Measurements from ENCODE around the gene SH2D3C.
"Not testable (repeated sequence)": the region's sequence is repeated elsewhere in the genome, so short reads cannot be mapped to it uniquely, and the experiment has no call there.

SH2D3C gene

DNA sequence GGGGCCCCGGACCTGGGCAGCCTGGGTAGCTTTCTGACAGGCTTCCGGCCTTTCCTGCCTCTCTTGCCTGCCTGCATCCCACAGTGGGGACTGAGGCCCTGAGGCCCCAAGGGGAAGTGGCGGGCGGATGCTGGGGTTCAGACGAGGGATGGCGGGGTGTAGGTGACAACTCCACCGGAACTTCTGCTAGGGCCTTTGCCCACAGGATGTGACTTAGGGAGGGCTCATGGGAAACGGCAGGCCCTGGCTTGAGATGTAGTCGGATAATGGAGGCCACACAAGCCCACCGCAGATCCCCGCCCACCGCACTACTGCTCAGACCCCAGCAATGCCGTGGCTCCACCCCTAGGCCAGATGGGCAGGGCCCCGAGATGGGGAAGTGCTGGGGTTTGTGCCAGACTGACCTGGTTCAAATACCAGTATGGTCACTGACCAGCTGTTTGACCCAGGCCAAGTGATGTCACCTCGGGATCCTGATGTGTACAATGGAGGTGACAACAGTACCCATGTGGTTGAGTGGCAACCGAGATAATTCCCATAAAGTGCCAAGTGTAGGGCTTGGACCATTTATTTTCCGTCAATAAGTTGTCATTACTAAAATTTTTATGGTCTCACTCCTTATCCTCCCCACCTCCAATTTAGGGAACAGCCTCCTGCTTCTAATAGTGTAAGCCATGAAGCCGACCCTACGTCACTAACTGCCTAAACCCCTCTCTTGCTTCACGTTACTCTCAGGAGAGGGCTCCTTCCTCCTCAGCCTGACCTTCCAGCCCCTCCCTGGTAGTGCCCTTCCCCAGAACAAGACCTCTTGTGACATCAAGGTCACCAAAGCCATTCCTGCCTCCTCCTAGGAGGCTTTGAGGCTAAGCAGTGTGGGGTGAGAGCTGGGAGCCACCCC lies 4.9 kb upstream of the SH2D3C start:
- DNase-seq: peak; percentile 92

DNA sequence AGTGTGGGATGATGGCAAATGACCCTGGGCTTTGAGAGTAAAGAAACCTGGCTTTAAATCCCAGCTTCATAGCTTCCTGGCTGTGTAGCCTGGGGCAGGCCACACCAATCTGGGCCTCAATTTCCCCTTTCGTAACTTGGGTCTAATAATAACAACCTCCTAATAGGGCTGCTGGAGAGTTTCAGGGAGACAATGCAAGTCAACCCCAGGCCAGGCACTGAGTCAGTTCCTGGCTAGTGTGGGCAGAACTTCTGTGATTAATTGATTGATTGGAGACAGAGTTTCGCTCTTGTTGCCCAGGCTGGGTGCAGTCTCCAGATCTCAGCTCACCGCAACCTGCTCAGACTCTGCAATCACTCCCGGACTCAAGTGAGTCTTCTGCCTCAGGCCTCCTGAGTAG lies 3.3 kb upstream of the SH2D3C start:
- peak; percentile 33 for DNase-seq

DNA sequence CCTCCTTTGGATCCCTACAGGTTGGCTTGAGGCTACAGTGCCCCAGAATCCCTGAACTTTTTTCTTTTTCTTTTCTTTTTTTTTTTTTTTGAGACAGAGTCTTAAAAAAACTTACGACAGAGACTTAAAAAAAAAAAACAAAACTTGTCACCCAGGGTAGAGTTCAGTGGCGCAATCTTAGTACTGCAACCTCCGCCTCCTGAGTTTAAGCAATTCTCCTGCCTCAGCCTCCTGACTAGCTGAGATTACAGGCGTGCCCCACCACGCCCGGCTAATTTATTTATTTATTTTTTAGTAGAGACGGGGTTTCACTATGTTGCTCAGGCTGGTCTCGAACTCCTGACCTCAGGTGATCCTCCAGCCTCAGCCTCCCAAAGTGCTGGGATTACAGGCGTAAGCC lies 2.4 kb upstream of the SH2D3C start:
- not testable (repeated sequence) for DNase-seq

DNA sequence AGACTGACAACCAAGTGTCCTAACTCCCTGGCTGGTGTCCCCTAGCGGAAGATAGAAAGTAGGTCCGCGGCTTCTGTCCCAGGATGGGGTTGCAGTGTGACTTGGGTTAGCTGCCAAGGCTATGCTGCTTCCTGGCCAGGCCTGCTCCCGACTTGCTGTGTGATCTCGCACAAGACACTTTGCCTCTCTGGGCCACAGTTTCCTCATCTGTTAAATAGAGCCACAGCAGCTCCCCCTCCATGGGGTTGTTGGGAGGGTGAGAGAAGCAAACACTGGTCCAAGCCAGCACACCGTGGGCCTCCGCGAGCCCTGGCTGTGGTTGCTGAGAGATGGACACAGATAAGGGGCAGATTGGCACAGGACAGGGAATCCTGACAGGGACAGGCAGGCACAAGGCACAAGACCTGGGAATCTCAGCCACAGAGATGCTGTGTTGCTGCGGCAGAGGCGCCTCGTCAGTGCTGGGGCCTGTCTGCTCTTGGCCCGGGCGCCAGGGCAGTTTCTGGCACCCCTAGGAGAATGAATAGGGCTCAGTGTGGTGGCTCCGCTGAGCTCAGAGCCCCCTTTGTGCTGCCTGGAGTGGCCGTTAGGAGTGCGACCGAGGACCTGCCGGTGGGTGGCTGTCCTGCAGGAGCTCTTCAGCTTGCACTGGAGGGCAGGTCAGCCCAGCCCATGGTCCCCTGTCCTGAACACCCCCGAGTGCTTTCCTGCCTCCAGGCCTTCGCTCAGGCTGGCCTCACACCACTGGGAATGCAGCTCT lies 1.8 kb upstream of the SH2D3C start:
- DNase-seq: no peak

DNA sequence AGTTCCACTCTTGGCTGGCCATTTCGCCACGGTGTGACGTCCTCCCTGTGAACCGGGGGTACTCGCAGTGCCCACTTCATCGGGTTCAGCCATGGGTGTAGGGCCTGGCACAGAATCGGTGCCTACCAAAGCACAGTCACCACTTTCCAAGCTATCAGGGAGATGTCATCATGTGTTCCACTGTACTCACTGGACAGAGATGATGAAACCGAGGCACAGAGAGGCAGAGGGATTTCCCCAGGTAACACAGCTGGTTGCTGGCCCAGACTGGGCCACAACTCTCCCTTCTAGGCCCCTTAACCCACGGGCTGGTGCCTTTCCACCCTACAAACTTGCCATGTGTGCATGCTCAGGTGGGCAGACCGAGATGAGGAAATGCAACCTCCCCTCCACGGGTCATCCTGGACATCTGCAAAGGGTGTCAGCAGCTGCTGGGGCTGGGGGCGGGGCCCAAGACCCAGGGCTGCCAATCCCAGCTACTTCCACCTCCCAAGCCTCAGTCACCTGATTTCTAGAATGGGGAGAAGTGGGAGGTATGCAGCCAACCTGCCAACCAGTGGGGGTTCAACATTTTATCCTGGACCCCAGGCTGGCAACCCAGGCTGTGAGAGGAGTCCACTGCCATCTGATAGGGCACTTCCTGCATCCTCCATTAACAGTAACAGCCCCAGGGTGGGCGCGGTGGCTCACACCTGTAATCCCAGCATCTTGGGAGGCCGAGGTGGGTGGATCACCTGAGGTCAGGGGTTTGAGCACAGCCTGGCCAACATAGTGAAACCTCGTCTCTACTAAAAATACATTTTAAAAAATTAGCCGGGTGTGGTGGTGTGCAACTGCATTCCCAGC lies 893 bp upstream of the SH2D3C start:
- DNase-seq: peak; percentile 83

DNA sequence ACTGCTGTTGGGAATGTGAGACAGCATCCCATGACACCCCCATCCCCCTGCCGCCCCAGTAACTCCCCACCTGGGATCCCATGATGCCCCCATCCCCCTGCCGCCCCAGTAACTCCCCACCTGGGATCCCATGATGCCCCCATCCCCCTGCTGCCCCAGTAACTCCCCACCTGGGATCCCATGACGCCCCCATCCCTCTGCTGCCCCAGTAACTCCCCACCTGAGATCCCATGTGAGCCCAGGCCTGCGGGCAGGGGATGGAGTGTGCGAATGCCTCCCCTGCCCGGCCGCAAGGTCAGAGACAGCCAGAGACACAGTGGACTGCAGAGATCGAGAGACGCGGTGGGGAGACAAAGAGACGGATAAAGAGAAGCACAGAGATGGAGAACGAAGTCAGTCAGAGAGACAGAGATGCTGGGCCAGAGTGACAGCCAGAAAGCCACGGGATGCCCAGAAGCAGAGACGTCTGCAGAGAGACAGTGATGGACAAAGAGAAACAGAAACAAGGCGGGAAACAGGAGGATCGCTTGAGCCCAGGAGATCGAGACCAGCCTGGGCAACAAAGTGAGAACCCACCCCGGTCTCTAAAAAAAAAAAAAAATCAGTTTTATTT lies 992 bp downstream of the SH2D3C start:
- peak; percentile 43 for DNase-seq

DNA sequence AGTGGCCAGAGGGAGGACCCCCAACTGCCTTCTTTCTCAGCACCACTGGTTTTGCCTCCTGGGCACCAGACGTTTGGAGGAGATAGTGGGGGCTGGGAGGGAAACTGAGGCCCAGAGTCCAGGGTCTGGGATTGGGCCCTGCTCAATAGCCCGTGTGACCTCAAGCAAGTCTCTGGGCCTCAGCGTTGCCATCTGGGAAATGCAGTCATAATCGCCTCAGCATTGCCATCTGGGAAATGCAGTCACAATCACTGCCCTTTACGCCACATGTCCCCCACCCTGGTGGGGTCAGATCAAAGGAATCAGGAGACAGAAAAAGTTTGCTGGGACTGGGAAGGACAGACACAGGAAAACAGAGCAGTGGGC lies 1.6 kb downstream of the SH2D3C start:
- peak; percentile 61 for DNase-seq

DNA sequence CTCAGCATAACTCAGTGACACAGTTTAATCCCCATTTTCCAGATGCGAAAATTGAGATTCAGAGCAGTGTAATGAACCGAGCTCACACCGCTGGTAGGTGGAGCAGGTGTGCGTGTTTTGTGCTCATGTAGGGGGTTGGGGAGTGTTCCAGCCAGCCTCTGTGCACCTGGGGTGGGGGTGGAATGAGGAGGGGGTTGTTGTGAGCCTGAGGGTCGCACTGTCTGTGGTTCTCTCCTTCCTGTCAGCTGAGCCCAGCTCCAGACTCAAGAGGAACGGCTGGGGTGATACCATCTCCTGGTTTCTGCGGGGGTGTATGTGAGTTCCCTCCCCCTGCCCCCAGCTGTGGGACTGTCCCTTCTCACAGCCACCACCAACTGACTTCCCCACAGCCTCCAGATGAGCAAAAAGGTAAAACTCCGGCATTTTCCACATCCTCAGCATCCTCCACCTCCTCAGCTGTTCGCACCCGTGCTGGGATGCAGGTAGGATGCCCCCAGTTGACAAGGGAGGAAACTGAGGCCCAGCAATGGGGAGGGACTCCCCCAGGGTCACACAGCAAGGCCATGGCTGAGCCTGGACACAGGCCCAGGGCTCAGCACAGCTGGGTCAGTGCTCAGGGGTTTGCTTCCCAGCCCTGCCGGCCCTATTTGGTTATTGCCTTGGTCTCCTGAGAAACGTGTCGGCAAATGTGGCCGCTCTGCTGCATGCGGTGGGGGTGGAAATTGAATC lies 2.1 kb downstream of the SH2D3C start:
- peak; percentile 89 for DNase-seq

DNA sequence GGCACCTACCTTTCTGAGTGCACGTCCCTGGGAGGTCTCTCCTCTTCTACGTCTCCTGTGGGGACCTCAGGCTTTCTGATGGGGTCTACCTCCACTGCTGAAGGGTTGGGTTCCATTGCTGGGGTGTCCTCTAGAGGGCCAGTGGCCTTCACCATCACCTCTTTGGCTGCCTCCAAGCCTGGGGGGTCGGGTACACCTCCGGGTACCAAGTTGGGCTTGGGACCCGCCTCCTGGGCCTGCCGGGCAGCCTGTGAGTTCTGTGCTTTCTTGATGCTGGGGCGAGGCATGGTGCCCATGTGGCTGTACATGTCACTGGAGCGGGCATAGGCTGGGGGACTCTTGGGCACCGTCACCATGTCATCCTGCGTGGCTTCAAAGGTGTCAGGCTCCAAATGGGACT lies 4.5 kb downstream of the SH2D3C start:
- DNase-seq: no peak

DNA sequence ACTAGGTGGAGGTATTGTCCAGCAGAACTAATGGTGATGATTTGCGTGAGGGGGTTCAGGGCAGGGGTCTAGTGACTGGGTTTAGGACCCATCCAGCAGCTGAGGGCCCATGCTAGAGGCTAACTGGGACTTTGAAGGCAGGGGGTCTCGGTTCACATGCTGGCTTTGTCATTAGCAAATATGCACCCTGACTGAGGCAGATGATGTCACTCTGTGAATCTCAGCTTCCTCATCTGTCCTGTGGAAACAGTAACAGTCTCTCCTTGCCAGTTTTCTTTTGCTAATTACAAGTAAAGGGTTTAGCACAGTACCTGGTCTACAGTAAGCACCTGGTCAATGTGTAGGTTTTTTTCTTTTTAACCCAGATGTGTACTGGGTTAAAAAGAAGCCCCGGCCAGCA lies 5.2 kb downstream of the SH2D3C start:
- DNase-seq: no peak

DNA sequence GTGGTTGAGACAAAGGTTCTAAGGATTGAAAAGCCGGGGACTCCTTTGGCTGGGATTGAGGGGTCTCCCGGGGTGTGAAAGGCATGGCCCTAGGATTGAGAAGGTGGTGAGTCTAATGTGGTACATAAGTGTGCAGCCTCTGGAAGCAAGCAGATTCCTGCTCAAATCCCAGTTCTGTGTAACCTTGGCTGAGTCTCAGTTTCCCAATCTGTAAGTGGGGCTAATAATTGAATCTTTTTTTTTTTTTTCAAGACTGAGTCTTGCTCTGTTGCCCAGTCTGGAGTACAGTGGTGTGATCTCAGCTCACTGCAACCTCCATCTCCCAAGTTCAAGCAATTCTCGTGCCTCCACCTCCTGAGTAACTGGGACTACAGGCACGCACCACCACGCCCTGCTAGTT lies 5.9 kb downstream of the SH2D3C start:
- no peak for DNase-seq

DNA sequence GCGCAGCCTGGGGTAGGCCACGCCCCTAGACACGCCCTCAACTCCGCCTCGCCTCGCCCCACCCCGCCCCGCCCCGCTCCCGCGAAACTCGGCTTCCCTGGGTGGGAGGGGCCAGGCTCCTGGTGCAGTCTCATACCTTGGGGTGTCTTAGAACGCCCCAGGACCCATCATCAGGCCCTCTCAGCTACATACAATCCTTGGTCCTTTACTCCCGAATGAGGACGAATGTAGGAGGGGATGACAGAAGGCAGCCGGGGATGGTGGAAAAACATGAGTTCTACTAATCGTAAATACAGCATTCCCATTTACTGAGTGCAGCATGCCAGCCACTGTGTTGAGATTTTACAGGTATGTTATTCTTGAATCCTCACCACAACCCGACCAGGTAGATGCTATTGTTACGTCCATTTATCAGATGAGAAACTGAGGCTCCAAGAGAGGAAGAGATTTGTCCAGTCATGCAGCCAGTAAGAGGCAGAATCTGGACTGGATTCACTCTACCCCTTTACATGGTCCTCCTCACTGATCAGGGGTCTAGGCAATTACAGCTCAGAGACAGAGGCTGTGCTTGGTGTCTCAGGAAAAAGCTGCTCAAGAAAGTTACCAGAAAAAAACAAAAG lies 6.8 kb downstream of the SH2D3C start:
- no peak for DNase-seq

DNA sequence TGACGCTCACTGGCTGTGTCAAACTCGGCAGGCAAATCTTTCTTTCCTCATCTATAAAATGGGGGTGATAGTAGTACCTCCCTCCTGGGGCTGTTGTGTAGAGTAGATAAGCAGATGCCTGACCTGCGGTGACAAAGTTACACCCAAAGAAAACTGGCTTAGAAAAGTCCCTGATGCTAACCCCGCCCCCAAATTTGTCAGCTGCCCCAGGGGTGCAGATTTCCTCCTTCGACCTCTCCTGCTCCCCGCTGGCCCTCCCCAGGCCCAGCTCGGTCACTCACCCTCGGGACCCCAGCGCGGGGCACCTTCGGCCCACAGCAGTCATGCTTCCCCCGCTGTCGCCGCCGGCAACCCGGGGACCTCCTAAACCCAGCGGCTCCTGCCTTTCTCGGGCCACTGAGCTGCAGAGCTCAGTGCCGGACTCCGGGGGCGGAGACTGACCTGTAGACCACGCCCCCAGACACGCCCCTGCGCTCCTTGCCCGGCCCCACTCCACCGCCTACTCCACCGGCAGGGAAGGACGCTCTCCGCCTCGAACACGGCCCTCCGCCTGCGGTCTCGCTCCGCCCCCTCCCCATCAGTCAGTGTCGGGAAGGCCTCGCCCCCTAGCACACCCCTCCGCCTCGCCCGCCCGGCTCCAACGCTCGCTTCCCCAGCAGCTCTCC lies 7.4 kb downstream of the SH2D3C start:
- DNase-seq: peak; percentile 98

DNA sequence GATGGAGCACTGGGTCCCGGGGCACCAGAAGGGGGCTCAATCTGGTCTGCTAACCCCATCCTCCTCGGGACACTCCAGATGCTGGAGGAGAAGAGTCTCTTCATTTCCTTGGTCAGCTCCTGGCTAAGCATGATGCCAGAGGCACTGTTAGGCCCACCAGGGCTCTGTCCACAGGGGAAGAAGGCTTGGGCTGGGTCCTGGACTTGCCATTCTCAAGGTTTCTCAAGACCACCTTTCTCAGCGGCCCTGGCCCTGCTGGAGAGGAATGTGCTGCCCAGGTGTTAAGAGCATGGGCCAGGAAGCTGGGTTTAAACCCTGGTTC lies 7.9 kb downstream of the SH2D3C start:
- no peak for DNase-seq

DNA sequence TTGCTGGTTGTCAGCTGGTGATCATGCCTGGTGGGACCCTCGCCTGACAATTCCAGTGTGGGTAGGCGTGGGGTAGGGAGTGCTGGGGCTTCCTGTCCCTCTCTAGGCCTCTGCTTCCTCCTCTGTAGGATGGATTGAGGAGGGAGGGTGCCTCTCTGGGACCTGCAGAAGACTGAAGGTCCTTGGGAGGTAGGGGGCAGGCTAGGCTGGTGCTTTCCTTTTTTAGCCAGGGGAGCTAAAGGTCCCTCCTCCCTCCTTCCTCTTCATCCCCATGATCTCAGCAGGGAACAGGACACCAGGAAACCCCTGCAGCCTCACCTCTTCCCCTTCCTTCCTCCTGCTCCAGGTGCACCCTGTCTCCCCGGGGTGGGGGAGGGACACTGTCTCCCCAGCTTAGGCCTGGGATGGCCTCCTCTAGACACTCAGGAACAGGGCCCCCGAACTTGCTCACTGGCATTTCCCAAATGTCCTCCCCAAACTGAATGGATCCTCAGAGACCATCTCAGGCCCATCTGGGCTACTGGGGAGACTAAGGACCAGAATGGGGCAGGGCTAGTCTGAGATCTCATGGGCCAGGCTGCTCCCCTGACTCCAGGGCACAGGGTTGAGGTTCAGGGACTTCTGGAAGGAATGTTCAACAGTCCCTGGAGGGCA lies 8.4 kb downstream of the SH2D3C start:
- DNase-seq: no peak

DNA sequence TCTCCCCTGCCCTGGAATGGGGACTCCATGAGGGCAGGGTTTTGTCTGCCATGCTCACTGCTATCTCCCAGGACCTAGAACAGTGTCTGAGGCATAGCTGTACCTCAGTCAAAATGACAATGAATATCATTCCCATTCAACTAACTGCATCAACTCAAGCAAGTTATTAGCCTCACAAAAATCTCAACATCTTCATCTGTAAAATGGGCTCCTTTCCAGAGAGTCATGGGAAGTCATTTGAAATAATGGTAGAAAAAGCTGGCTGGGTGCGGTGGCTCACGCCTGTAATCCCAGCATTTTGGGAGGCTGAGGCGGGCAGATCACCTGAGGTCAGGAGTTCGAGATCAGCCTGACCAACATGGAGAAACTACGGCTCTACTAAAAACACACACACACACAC lies 9.4 kb downstream of the SH2D3C start:
- DNase-seq: no peak

DNA sequence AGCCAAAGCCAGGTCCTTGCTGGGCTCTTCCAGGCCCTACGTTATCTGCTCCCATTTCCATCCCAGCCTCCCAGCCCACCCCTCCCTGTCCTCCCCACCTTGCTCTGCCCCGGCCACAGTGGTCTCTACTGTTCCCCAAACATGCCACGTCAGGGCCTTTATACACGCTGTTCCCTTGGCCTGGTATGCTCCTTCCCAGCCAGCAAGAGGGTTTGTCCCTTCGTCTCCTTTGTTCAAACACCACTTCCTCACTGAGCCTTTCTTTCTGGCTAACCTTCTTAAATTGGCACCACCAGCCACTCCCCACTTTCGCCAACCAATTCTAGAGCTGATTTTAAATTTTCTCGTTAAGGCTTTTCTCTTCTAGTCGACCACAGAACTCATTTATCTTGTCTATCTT lies 9.8 kb downstream of the SH2D3C start:
- no peak for DNase-seq

DNA sequence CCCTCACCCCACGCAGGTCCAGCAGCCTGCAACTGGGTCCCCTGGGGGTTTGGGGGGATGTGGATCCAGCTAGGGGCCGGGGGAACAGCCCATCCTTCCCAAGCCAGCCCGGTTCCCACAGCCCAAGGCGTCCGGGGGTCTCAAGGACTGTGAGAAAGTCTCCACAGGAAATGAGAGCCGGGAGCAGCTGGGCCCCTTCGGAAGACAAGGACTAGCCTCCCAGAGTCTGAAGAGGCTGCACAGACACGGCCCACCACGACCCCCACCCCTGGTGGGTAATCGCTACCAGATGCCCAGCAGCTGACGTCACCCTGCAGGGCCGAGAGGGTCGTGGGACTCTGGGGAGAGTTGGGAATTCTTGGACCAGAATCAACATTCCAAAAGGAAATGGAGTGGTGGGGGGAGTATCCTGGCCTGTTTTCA lies 10.5 kb downstream of the SH2D3C start:
- no peak for DNase-seq

DNA sequence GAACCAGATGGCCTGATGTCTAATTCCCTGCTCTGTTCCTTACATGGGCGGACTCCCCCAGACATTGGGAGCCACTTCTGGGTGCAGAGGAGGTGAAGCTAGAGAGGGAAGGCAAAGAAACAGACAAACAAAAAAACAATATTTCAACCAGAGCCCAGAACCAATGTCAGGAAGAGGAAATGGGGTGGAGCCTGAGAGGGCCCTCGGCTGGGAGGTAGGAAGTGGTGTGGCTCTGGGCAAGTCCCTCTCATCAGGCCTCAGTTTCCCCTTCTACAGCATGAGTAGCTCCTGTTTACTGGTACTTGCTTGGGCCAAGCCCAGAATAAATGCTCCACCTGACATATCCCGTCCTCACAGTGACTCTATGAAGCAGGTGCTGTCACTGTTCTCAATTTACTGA lies 11.1 kb downstream of the SH2D3C start:
- peak; percentile 33 for DNase-seq

DNA sequence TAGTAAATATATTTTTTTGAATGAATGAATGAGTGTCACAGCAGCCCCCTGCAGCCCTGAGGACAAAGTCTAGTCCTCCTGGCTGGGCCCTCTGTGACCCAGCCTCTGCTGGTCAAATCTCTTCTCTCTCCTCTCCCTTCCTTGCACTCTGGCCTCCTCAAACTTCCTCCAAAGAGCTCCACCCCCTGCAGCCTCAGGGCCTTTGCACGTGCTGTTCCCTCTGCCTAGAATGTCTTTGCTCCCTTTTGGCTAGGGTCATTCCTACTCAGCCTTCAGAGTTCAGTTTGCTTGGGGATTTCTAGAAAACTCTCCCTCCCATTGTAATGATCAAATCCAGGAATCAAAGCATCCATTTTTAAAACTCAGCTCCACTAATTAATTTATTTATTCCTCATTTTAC lies 13.0 kb downstream of the SH2D3C start:
- no peak for DNase-seq

DNA sequence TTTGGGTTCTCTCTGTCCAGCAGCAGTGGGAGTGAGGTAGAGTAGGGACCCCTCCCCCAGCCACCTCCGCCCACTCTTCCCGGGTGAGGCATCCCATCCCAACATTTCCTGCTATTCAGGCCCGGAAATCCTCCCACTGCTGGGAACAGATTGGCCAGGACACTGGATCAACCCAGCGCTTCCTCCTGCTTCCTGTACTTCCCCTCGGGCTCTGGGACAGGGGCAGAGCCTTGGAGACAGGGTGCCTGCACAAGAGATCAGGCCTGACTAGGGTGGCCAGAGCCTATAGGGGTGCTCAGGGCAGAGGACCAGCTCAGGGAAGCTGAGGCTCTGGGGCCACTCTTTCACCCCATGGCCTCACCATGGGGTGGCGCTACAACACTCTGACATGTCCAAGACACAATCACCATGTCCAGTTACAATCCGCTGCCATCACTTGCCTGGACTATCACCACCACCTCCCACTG lies 14.5 kb downstream of the SH2D3C start:
- DNase-seq: peak; percentile 30

Measured in activated CD4-positive, alpha-beta T cell treated with anti-CD3 and anti-CD28 coated beads, Interleukin-2, Interleukin-6, amounts not matched to agents 100 ng/mL and 50 ng/mL, durations not matched to agents 16 hours and 8 hours (primary cell).